Spleen (tissue), 7 donors: Measurements from ENCODE around the gene CREB1.

Experiments used
- POLR2A ChIP-seq, 3 donors: fragments of 450-650 bp; IDR thresholded peaks; one replicate each; pipeline ENCODE4 v1.5.1; 2017; ENCODE audit warnings: antibody characterized with exemption in 3 of 3, mild to moderate bottlenecking in 1 of 3
- TF ChIP-seq, protein P1 (sequence below), 11 experiments: fragments of 200-600 bp in 7 of 11; fragments of 450-650 bp in 4 of 11; sonication (generic) in 4 of 11; IDR thresholded peaks in 8 of 11; conservative IDR thresholded peaks in 3 of 11; 1 replicate in 7 of 11; 2 replicates in 4 of 11; pipeline versions ENCODE4 v1.4.0 to v1.8.0; 2016 to 2021; ENCODE audit warnings: antibody characterized with exemption in 11 of 11, inconsistent platforms in 4 of 11, mild to moderate bottlenecking in 1 of 11
- donor health status: DM: no; HTN: no; CAD: no; lungs with moderate emphysema.
- donor health status: DM: no; HTN: no; CAD: no.
- donor health status: DM: no; HTN: no; CAD: no.

DNA sequence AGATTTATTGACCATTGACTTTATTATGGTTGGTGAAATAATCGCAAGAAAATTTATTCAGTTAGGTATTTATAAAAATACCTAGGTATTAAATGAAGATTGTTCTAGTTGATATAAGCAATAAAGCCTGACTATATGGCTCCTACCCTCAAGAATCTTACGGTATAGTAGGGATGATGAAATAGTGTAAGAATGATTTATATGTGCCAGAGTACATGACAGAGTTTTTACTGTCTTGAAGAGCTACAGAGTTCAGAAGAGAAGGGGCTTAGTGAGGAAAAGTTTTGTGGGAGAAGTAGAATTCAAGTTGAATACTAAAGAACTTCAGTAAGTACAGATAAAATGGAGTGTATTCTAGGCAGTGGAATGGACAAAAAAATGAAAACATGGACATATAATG is 9.7 kb downstream of the CREB1 start:
- TF ChIP-seq POLR2A (IDR thresholded peaks at IDR 0.05): no peak
- TF ChIP-seq, protein P1, sequence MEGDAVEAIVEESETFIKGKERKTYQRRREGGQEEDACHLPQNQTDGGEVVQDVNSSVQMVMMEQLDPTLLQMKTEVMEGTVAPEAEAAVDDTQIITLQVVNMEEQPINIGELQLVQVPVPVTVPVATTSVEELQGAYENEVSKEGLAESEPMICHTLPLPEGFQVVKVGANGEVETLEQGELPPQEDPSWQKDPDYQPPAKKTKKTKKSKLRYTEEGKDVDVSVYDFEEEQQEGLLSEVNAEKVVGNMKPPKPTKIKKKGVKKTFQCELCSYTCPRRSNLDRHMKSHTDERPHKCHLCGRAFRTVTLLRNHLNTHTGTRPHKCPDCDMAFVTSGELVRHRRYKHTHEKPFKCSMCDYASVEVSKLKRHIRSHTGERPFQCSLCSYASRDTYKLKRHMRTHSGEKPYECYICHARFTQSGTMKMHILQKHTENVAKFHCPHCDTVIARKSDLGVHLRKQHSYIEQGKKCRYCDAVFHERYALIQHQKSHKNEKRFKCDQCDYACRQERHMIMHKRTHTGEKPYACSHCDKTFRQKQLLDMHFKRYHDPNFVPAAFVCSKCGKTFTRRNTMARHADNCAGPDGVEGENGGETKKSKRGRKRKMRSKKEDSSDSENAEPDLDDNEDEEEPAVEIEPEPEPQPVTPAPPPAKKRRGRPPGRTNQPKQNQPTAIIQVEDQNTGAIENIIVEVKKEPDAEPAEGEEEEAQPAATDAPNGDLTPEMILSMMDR (IDR thresholded peaks at IDR 0.05 in 8 of 11, conservative IDR thresholded peaks at IDR 0.05 in 3 of 11): no peak
